Ureter (tissue), 1 donor: ENCODE results near the gene TK2. TPM values are rescaled to one million over a fixed set of nuclear protein-coding genes. Genes with fewer than 3 reads are reported as not detected.

ENCODE experiments used
- DNase-seq: peaks from one replicate; pipeline ENCODE4 v3.0.0-alpha.2; 2020; ENCODE audit warnings: low spot score
- total RNA-seq: library from RNA; stranded (reverse); gene quantifications from one replicate; pipeline ENCODE4 v1.2.4, GENCODE V29; 2023
- donor health status: DM: yes; HTN: yes; CAD: no.

The TK2 gene
- total RNA-seq, 1 donor from 2014 or later, result 37.9 TPM

- DNase-seq, result peak; percentile 29
Observed at GRCh38 chr16:66484453-66485213, 65.3 kb downstream of the TK2 start.

- peak; percentile 84 for DNase-seq
Observed at GRCh38 chr16:66483689-66484452, 66.1 kb downstream of the TK2 start.

GRCh38 chr16:66481943-66482390, 68.0 kb downstream of the TK2 start:
- peak; percentile 41 for DNase-seq

GRCh38 chr16:66481081-66481942, 68.6 kb downstream of the TK2 start:
- DNase-seq, result peak; percentile 47

- peak; percentile 72 for DNase-seq
Observed at GRCh38 chr16:66480265-66481080, 69.4 kb downstream of the TK2 start.

- DNase-seq, result peak; percentile 33
Observed at GRCh38 chr16:66479661-66480264, 70.2 kb downstream of the TK2 start.

GRCh38 chr16:66478733-66479511, 71.0 kb downstream of the TK2 start:
- DNase-seq, result peak; percentile 82

- DNase-seq, result peak; percentile 29
Observed at GRCh38 chr16:66477028-66477515, 72.8 kb downstream of the TK2 start.

GRCh38 chr16:66476328-66477027, 73.4 kb downstream of the TK2 start:
- peak; percentile 37 for DNase-seq

- peak; percentile 40 for DNase-seq
Observed at GRCh38 chr16:66475232-66475631, 74.7 kb downstream of the TK2 start.

- DNase-seq, result peak; percentile 32
Observed at GRCh38 chr16:66474750-66475199, 75.1 kb downstream of the TK2 start.

GRCh38 chr16:66473654-66474519, 76.0 kb downstream of the TK2 start:
- DNase-seq, result peak; percentile 33

- peak; percentile 37 for DNase-seq
Observed at GRCh38 chr16:66473051-66473571, 76.8 kb downstream of the TK2 start.

- DNase-seq, result no peak
Observed at GRCh38 chr16:66471716-66472393, 78.1 kb downstream of the TK2 start.

- no peak for DNase-seq
Observed at GRCh38 chr16:66471264-66471663, 78.7 kb downstream of the TK2 start.

GRCh38 chr16:66470556-66470955, 79.4 kb downstream of the TK2 start:
- DNase-seq, result no peak

- no peak for DNase-seq
Observed at GRCh38 chr16:66469947-66470546, 79.9 kb downstream of the TK2 start.
